ENCODE measurements around the gene PPM1N. TPM values are rescaled to one million over a fixed set of nuclear protein-coding genes. Genes with fewer than 3 reads are reported as not detected.
A peak's percentile ranks its signal among the peaks of the same experiment; 100 is the strongest.

Gene PPM1N
- total RNA-seq, 1 experiment from 2014 or later, result 5.2 TPM

DNA sequence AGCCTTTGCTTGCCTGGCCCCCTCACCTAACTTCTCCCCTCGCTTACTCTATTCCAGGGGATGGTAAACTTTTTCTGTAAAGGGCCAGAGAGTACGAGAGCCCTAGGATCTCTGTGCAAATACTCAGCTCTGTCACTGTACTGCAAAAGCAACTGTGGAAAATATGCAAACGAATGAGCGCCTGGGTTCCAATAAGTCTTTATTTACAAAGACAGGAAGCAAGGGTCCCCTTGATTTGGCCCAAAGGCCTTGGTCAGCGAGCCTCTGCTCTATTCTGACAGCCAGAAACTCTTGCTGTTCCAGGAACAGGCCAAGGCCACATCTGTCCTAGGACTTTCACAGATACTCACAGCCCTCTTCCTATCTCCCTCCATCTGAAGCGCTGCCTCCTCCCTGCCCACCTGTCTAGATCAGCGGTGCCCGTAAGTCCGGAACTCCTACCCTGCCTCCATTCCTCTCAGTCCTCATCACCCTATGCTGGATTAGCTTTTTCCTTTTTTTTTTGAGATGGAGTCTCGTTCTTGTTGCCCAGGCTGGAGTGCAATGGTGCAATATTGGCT lies 49.0 kb downstream of the PPM1N start:
- peaks cover 13 to 29% of the 10 kb centered on the region in 2 experiments for H3K4me1 ChIP-seq (ENCODE audit: control insufficient read depth in 1 of 2, insufficient read depth in 2 of 2, low read length in 2 of 2)
- no peaks in the 10 kb centered on the region for H3K27me3 ChIP-seq (ENCODE audit: insufficient read depth, low read length)
- H3K9ac ChIP-seq (ENCODE audit: low read length), result no peak overlapping the region
- no peaks in the 10 kb centered on the region for H3K36me3 ChIP-seq (ENCODE audit: control insufficient read depth in 1 of 2, insufficient read depth in 2 of 2, low read length in 2 of 2)
- BruUV-seq (replicated peaks), result no TSS peak
- TF ChIP-seq JUND (IDR thresholded peaks at IDR 0.05), result no peak
- TF ChIP-seq POLR2A (IDR thresholded peaks at IDR 0.05; ENCODE audit: borderline replicate concordance, extremely low read depth, insufficient read depth, insufficient read length), result no peak
- no peak for TF ChIP-seq CEBPB (IDR thresholded peaks at IDR 0.05; ENCODE audit: low read depth)
- TF ChIP-seq EGR1 (IDR thresholded peaks at IDR 0.05; ENCODE audit: low read depth), result no peak
- no peaks in the 10 kb centered on the region for H3K79me2 ChIP-seq (ENCODE audit: insufficient read depth, low read length)
- no peak overlapping the region for H2AFZ ChIP-seq (ENCODE audit: low read depth, low read length, poor library complexity, severe bottlenecking)
- DNase-seq (ENCODE audit: low read depth, low spot score), result no peak
- H3K9me3 ChIP-seq (ENCODE audit: control insufficient read depth in 1 of 2, insufficient read depth in 1 of 2, low read depth in 1 of 2, low read length in 2 of 2), result no peaks in the 10 kb centered on the region
- no peak for ATAC-seq
- H3K4me3 ChIP-seq (replicated peaks in 1 of 2; ENCODE audit: low read depth in 1 of 2, low read length in 2 of 2), result no peak overlapping the region
- H4K20me1 ChIP-seq (ENCODE audit: insufficient read depth), result no peaks in the 10 kb centered on the region
- no peaks in the 10 kb centered on the region for H3K9me2 ChIP-seq (ENCODE audit: insufficient read depth)
- ChIA-PET RAD21 (ENCODE audit: low non-redundant PET in 1 of 2, low total read pairs in 2 of 2, uncharacterized antibody in 2 of 2, unreplicated experiment in 2 of 2) (no interaction called here), CTCF (interaction anchor here (3.8 kb wide), 1 partner anchor 11 kb away, joined by 34 read pairs; no protein-coding TSS in a partner anchor), POLR2A (no interaction called here)
- H3K4me2 ChIP-seq (ENCODE audit: low read length), result no peak overlapping the region
- H3K27ac ChIP-seq (ENCODE audit: low read depth, low read length), result no peak overlapping the region
- intact Hi-C loops (cut with micrococcal nuclease), result no loop called here

GRCh38 chr19:45547965-45548609 lies 49.8 kb downstream of the PPM1N start:
- CTCF ChIA-PET, result interaction anchor here (3.8 kb wide), 1 partner anchor 10 kb away, joined by 34 read pairs; no protein-coding TSS in a partner anchor

More at GRCh38 chr19:45547965-45548609, 49.8 kb downstream of the PPM1N start:
- H3K4me1 ChIP-seq (ENCODE audit: control insufficient read depth in 1 of 2, insufficient read depth in 2 of 2, low read length in 2 of 2), result peaks cover 13 to 29% of the 10 kb centered on the region in 2 experiments
- peak overlapping the region; percentile 65 for H3K27ac ChIP-seq (ENCODE audit: low read depth, low read length)
- no peaks in the 10 kb centered on the region for H3K9me3 ChIP-seq (ENCODE audit: control insufficient read depth in 1 of 2, insufficient read depth in 1 of 2, low read depth in 1 of 2, low read length in 2 of 2)
- H2AFZ ChIP-seq (ENCODE audit: low read depth, low read length, poor library complexity, severe bottlenecking), result no peak overlapping the region
- ChIA-PET RAD21 (ENCODE audit: low non-redundant PET in 1 of 2, low total read pairs in 2 of 2, uncharacterized antibody in 2 of 2, unreplicated experiment in 2 of 2) (no interaction called here), POLR2A (no interaction called here)
- H3K4me3 ChIP-seq (replicated peaks in 1 of 2; ENCODE audit: low read depth in 1 of 2, low read length in 2 of 2), result peak overlapping the region in 1 of 2 experiments; percentile 14; a peak in 3 of 4 replicates
- DNase-seq (ENCODE audit: low read depth, low spot score), result peak; percentile 86
- H4K20me1 ChIP-seq (ENCODE audit: insufficient read depth), result no peaks in the 10 kb centered on the region
- intact Hi-C loops (cut with micrococcal nuclease), result no loop called here
- H3K36me3 ChIP-seq (ENCODE audit: control insufficient read depth in 1 of 2, insufficient read depth in 2 of 2, low read length in 2 of 2), result no peaks in the 10 kb centered on the region; a peak in 1 of 4 replicates
- no TSS peak for BruUV-seq (replicated peaks)
- H3K4me2 ChIP-seq (ENCODE audit: low read length), result peak overlapping the region; percentile 58
- peak overlapping the region; percentile 33; the same call in 1 of the 2 replicates for H3K9ac ChIP-seq (ENCODE audit: low read length)
- ATAC-seq, result peak; percentile 98
- no peaks in the 10 kb centered on the region for H3K9me2 ChIP-seq (ENCODE audit: insufficient read depth)
- no peaks in the 10 kb centered on the region for H3K79me2 ChIP-seq (ENCODE audit: insufficient read depth, low read length)
- no peaks in the 10 kb centered on the region for H3K27me3 ChIP-seq (ENCODE audit: insufficient read depth, low read length)
- TF ChIP-seq YY1 (IDR thresholded peaks at IDR 0.05; ENCODE audit: extremely low read depth, insufficient replicate concordance, low read depth, low read length) (peak; percentile 62), SRF (IDR thresholded peaks at IDR 0.05; ENCODE audit: low read depth) (no peak), TCF7L2 (IDR thresholded peaks at IDR 0.05; ENCODE audit: borderline replicate concordance, extremely low read depth, insufficient read depth, insufficient read length) (no peak), FOSL1 (IDR thresholded peaks at IDR 0.05; ENCODE audit: low read depth) (no peak; the same call in 1 of the 2 replicates), POLR2AphosphoS5 (IDR thresholded peaks at IDR 0.05; ENCODE audit: low read depth, low read length) (peak; percentile 55), SP1 (IDR thresholded peaks at IDR 0.05; ENCODE audit: low read depth) (peak; percentile 62), EGR1 (IDR thresholded peaks at IDR 0.05; ENCODE audit: low read depth) (no peak)
- TF ChIP-seq, protein P1, sequence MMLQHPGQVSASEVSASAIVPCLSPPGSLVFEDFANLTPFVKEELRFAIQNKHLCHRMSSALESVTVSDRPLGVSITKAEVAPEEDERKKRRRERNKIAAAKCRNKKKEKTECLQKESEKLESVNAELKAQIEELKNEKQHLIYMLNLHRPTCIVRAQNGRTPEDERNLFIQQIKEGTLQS (IDR thresholded peaks at IDR 0.05), result no peak
